MCF 10A (cell line): ENCODE measurements around the gene HOXA6. TPM values are rescaled to one million over a fixed set of nuclear protein-coding genes. Genes with fewer than 3 reads are reported as not detected.

Experiments used
- BruUV-seq: library from RNA; stranded (reverse); fragments of 400-500 nt; replicated peaks from 2 replicates; lab custom pipeline; 2021; lab: Mats Ljungman, UMichigan
- CTCF ChIA-PET: fragments of 300-600 bp; sonication (Branson Sonifier 250); formaldehyde crosslinking; extraction: SDS; loops from one replicate; lab custom pipeline; 2021; ENCODE audit warnings: antibody characterized with exemption, inconsistent platforms; lab: Yijun Ruan, JAX
- POLR2A ChIA-PET: fragments of 300-600, 350-650 bp; sonication (Branson Sonifier 250); formaldehyde crosslinking; extraction: SDS; loops from one replicate; lab custom pipeline; 2020; ENCODE audit warnings: antibody characterized with exemption, inconsistent platforms; lab: Yijun Ruan, JAX
- DNase-seq: peaks from one replicate; pipeline ENCODE4 v3.0.0-alpha.2; 2018; ENCODE audit not compliant: unreplicated experiment
- H3K27ac Mint-ChIP-seq: one replicate; pipeline ENCODE4 v1.8.0; 2022; ENCODE audit warnings: mild to moderate bottlenecking, low read depth, mixed read lengths; ENCODE audit not compliant: unreplicated experiment
- H3K27me3 Mint-ChIP-seq: one replicate; pipeline ENCODE4 v1.8.0; 2022; ENCODE audit warnings: mixed read lengths; ENCODE audit not compliant: insufficient read depth, unreplicated experiment
- H3K36me3 Mint-ChIP-seq: one replicate; pipeline ENCODE4 v1.8.0; 2022; ENCODE audit warnings: mild to moderate bottlenecking, moderate library complexity, mixed read lengths; ENCODE audit not compliant: insufficient read depth, unreplicated experiment
- H3K4me1 Mint-ChIP-seq: one replicate; pipeline ENCODE4 v1.8.0; 2022; ENCODE audit warnings: mixed read lengths; ENCODE audit not compliant: insufficient read depth, unreplicated experiment
- H3K4me3 Mint-ChIP-seq: one replicate; pipeline ENCODE4 v1.8.0; 2022; ENCODE audit warnings: mild to moderate bottlenecking, moderate library complexity, mixed read lengths; ENCODE audit not compliant: unreplicated experiment
- H3K9me3 Mint-ChIP-seq: one replicate; pipeline ENCODE4 v1.8.0; 2022; ENCODE audit warnings: mixed read lengths; ENCODE audit not compliant: unreplicated experiment
- CTCF ChIP-seq: fragments of 200-600 bp; IDR thresholded peaks from one replicate; pipeline ENCODE4 v1.8.0; 2022; ENCODE audit warnings: antibody characterized with exemption, mild to moderate bottlenecking; ENCODE audit not compliant: unreplicated experiment
- intact Hi-C: fragments of 100-400 bp; cut with micrococcal nuclease; formaldehyde crosslinking; loops from 2 replicates; pipeline ENCODE4 v1.14.1; 2022
- total RNA-seq: library from RNA; stranded (reverse); gene quantifications from 2 replicates; pipeline ENCODE4 v1.2.3, GENCODE V29; 2022

The HOXA6 gene
- total RNA-seq, 1 experiment from 2014 or later = 0.96 TPM

GRCh38 chr7:27167916-27168264 lies 20.3 kb upstream of the HOXA6 start:
- H3K9me3 Mint-ChIP-seq = no peaks in the 10 kb centered on the region
- no peak overlapping the region for H3K4me3 Mint-ChIP-seq
- ChIA-PET POLR2A (interaction anchor here (0.5 to 6.3 kb wide), 7 partner anchors 9 to 1227 kb away, joined by 3 to 36 read pairs (median 4); partner anchors contain the start of gene HOXA6), CTCF (interaction anchor here (0.6 to 1.6 kb wide), 5 partner anchors 12 to 645 kb away, joined by 3 to 9 read pairs (median 4); no protein-coding TSS in a partner anchor)
- DNase-seq = no peak
- peak overlapping the region; percentile 25 for H3K27ac Mint-ChIP-seq
- H3K27me3 Mint-ChIP-seq = no peaks in the 10 kb centered on the region
- intact Hi-C loops = no loop called here
- BruUV-seq = no TSS peak
- TF ChIP-seq CTCF = no peak
- H3K4me1 Mint-ChIP-seq = peaks cover 20% of the 10 kb centered on the region
- peaks cover 18% of the 10 kb centered on the region for H3K36me3 Mint-ChIP-seq

- ChIA-PET CTCF (interaction anchor here (0.5 to 1.6 kb wide), 4 partner anchors 16 to 472 kb away, joined by 3 to 7 read pairs (median 4); no protein-coding TSS in a partner anchor), POLR2A (interaction anchor here (0.5 to 1.7 kb wide), 4 partner anchors 8 to 608 kb away, joined by 3 to 5 read pairs (median 4); no protein-coding TSS in a partner anchor)
- H3K36me3 Mint-ChIP-seq = peaks cover 13% of the 10 kb centered on the region
- H3K9me3 Mint-ChIP-seq = no peaks in the 10 kb centered on the region
- H3K27ac Mint-ChIP-seq = no peak overlapping the region
- H3K4me3 Mint-ChIP-seq = no peak overlapping the region
- no TSS peak for BruUV-seq
- intact Hi-C loops = no loop called here
- peaks cover 13% of the 10 kb centered on the region for H3K4me1 Mint-ChIP-seq
- DNase-seq = no peak
- no peaks in the 10 kb centered on the region for H3K27me3 Mint-ChIP-seq
- TF ChIP-seq CTCF = no peak
Observed at GRCh38 chr7:27166531-27167505, 19.2 kb upstream of the HOXA6 start.

GRCh38 chr7:27165996-27166530 lies 18.5 kb upstream of the HOXA6 start:
- H3K27ac Mint-ChIP-seq = peak overlapping the region; percentile 27
- no peak for TF ChIP-seq CTCF
- no peak for DNase-seq
- POLR2A ChIA-PET = interaction anchor here (0.5 to 1.7 kb wide), 4 partner anchors 15 to 487 kb away, joined by 3 to 5 read pairs (median 3); no protein-coding TSS in a partner anchor
- H3K4me1 Mint-ChIP-seq = peaks cover 8% of the 10 kb centered on the region
- H3K4me3 Mint-ChIP-seq = peak overlapping the region; percentile 84
- no peaks in the 10 kb centered on the region for H3K27me3 Mint-ChIP-seq
- peaks cover 8% of the 10 kb centered on the region for H3K36me3 Mint-ChIP-seq
- intact Hi-C loops = no loop called here
- CTCF ChIA-PET = interaction anchor here (0.5 to 1.6 kb wide), 4 partner anchors 16 to 494 kb away, joined by 3 to 7 read pairs (median 4); no protein-coding TSS in a partner anchor
- no TSS peak for BruUV-seq
- H3K9me3 Mint-ChIP-seq = no peaks in the 10 kb centered on the region
